Bone marrow (tissue), 2 donors: ENCODE results near the gene SOST.
"Not testable (repeated sequence)": the region's sequence is repeated elsewhere in the genome, so short reads cannot be mapped to it uniquely, and the experiment has no call there.

Experiments used
- DNase-seq, 2 donors: peaks; one replicate each; lab custom pipeline; 2025; lab: John Stamatoyannopoulos, UW

The SOST gene

DNA sequence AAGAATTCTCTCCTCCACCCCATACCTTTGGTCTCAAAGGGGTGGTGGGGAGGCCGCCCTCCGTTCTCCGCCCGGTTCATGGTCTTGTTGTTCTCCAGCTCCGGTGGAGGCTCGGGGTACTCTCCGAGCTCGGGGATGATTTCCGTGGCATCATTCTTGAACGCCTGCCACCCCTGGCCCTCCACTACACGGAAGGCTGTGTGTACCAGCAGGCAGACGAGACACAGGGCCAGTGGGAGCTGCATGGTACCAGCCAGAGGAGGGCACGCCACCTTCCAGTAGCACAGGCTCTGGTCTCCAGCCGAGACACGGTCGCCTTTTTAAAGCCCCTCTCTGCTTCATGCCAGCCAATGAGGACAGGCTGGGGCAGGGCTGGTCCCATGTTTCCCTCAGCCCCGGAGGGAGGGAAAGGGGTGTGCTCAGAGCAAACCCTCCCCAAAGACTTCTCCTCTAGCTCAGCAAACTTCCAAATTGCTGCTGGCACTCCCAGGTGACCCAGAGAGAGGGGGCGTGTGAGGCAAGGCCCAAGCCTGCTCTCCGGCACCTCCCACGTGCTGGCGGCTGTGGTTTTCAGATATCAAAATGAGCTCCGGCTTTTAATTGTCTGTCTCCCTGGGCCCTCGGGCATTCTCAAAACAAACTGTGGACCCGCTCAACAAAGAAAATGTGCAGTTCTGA, at the start of gene SOST:
TSS of gene SOST (minus strand) at position 295 of the 678 bp plus-strand sequence. CDS start at position 245, 50 bp downstream.
- DNase-seq = no peak

DNA sequence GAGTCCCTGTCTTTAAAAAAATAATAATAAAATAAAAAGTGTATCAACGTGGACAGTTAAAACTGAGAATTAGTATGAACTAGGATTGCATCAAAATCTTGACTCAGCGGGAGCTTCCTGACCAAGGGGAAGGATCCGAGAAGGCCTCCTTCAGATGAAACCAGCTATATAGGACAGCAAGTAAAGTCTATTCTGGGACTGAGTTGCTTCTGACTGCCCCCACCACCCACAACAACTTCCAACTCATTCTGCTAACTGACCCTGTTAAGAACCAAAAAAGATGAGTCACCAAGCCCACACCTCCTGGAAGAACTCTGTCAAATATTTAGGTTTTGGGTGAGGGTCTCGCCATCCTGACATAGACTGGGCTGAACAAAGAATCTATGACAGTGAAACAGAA, 49.5 kb upstream of the SOST start:
- DNase-seq = no peak

DNA sequence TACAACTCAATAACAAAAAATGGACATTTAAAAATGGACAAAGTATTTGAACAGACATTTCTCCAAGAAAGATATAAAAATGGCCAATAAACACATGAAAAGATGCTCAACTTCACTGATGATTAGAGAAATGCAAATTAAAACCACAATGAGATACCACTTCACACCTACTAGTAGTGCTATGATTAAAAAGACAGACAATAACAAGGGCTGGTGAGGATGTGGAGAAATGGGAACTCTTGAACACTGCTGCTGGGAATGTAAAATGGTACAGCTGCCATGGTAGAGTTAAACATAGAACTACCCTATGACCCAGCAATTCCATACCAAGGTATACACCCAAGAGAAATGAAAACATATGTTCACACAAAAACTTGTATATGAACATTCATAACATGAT, 46.5 kb upstream of the SOST start:
- DNase-seq = no peak

DNA sequence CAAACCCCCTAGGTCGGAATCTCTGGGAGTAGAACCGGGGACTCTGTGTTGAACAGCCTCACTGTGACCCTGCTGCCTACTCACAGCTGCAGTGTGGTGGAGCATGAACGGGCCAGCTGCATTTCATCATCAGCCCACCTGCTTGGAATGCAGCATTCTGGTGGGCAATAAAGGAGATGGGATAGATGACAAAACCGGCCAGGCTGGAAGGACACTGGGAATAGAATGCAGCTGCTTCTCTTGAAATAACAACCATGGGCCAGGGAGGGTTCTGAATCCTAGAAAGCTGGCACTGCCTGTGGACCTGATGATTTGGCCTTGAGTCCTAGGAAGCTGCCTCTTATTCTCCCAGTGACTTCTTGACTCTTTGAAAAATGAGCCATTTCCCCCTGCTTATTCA, 45.2 kb upstream of the SOST start:
- DNase-seq = no peak

DNA sequence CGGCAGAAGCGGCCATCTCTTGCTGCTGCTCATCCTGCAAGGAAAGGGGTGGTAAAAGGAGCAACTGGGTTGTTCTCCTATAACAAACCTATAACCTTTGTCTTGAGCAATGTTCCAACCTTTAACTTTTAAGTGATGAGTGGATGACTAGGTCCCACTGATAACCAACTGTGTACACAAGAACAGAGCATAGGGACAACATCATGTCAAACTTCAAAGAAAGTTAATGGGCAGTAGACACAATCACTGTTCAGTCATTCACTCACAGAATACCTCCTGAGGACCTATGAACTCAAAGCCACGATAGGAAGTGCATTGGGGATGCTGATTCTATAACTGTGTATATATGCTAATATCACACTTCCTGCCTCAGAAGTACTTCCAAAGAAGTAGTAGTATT, 43.3 kb upstream of the SOST start:
- no peak for DNase-seq

DNA sequence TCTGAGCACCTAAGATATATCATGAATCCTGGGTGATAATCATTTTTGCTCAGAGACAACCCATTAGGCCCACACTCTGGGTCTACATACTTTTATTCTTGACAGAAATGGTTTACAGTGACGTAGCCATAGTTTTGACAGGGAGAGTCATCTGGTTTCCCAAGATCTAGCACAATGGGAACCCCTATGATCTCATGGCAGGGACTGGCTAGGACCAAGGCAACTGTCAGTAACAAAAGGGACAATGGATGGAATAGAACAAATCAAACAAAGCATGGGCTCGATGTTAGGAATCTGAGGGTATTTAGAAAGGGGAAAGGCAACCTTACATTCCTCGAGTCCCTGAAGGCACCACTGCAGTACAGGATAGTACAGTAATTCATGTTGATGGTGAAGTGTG, 42.1 kb upstream of the SOST start:
- DNase-seq = no peak

DNA sequence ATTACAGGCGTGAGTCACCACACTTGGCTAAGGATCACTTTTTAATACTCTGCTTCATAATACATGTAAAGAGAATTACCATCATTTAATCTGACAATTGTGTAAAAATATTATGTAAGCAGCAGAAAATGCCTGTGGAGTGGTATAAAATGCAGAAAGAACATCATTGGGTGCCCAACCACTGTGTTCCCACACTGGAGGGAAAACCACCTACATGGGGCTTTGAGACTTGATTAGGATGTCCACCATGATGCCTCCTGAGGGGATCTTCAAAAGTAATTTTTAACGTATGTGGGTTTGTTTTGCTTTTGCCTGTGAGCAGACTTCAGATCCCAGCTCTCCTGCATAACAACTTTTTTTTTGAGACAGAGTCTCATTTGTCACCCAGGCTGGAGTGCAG, 40.5 kb upstream of the SOST start:
- no peak for DNase-seq

DNA sequence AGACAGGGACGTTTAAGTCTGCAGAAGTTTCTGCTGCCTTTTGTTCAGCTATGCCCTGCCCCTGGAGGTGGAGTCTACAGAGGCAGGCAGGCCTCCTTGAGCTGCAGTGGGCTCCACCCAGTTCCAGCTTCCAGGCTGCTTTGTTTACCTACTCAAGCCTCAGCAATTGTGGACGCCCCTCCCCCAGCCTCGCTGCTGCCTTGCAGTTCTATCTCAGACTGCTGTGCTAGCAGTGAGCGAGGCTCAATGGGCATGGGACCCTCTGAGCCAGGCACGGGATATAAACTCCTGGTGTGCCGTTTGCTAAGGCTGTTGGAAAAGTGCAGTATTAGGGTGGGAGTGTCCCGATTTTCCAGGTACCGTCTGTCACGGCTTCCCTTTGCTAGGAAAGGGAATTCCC, 39.4 kb upstream of the SOST start:
- not testable (repeated sequence) for DNase-seq

DNA sequence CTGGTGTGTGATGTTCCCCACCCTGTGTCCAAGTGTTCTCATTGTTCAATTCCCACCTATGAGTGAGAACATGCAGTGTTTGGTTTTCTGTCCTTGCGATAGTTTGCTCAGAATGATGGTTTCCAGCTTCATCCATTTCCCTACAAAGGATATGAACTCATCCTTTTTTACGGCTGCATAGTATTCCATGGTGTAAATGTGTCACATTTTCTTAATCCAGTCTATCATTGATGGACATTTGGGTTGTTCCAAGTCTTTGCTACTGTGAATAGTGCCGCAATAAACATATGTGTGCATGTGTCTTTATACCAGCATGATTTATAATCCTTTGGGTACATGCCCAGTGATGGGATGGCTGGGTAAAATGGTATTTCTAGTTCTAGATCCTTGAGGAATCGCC, 34.1 kb upstream of the SOST start:
- DNase-seq = not testable (repeated sequence)

DNA sequence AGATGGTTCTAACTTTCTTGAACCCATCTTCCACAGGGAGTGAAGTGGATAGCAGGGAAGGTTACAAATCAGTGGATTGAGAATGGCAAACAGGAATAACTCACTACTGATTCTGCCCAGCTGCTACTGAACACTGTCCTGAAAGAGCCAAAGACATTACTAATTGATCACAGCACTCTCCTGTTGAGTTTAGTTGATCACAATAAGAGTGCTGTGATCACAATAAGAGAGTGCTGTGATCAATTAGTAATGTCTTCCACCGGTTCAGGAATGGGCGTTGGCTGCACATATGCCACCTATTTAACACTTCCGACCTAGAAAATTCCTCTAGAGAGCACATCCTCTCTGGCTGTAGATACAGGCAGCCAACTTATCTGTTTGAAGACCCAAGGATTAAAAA, 33.0 kb upstream of the SOST start:
- no peak for DNase-seq

DNA sequence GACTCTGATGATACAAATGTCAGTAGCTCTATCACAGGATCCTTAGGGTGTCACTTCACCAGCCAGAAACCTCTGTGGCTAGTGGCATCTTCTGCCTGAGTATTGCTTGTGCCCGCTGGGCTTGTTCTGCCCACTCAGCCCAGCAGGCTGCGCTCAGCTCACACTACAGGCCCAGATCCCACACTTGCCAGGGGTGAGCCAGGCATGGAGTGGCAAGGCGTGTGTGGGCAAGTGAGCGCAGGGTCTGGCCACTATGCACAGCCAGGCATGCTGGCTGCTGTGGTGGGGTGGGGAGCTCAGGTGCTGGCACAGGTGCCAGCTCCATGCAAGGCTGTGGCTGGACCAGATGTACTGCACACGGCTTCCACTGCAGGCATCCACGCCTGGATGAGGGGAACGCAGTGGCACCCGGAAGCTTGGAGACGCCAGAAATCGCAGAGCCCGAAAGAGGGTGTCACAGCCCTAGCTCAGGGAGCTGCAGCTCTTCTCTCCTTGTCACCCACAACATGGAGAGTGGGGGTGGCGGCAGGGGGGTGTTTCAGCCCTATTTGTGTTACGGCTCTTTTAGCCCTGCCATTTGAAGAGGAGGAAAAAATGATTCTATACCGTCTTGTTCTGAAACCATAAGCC, 31.8 kb upstream of the SOST start:
- DNase-seq = no peak

DNA sequence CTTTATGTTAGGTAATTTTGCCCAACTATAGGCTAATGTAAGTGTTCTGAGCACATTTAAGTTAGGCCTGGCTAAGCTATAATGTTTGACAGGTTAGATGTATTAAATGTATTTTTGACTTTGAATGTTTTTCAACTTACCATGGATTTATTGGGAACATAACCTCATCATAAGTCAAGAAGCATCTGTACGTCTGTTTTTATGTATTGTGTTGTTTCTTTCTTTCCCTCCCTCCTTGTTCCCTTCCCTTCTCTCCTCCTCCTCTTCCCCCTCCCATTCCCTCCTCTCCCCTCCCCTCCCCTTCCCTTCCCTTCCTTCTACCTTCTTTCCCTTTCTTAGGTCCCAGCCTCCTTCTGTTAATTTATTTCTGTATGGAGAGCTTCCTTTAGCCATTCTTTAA, 30.9 kb upstream of the SOST start:
- no peak for DNase-seq

DNA sequence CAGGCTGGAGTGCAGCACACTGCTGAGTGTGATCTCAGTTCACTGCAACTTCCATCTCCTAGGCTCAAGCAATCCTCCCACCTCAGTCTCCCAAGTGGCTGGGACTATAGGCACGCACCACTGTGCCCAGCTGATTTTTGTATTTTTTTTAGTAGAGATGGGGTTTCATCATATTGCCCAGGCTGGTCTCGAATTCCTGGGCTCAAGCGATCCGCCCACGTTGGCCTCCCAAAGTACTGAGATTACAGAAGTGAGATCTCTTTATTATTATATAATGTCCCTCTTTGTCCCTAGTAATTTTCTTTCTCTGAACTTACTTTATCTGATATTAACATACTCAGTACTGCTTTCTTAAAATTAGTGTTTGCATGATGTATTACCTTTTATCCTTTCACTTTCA, 29.9 kb upstream of the SOST start:
- no peak for DNase-seq

DNA sequence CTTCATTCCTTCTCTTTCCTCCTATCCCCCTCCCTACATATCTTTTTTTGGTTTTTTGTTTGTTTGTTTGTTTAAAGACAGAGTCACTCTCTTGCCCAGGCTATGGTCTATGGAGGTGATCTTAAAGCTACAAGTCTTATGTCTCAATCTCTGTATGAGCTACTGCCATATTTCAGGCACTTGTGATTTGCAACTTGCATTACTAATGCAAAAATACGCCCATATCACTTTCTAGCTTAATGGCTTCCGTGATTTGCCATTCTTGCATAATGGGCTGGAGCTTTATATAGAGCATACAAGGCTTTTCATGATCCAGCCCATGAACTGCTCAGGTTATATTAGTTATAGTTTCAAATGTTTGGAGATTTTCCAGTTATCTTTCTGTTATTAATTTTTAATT, 29.1 kb upstream of the SOST start:
- no peak for DNase-seq

DNA sequence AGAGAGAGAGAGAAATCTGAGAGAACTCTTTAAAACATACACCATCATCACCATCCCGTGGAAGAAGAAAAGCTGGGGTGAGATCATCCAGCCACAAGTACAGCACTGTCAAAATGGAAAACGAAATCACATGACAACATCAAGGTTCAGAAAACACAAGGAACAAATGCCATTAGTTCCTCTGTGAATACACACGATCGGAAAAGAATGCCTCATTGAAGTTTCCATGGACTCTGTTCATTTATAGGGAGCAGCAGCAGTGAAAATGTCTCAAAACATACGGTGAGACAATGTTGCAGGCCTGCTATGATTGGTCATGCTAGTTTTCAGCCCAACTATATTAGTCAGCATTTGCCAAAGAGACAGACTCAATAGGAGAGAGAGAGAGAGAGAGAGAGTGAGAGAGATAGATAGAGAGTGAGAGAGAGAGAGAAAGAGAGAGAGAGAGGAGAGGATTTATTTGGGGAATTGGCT, 26.1 kb upstream of the SOST start:
- DNase-seq = no peak

DNA sequence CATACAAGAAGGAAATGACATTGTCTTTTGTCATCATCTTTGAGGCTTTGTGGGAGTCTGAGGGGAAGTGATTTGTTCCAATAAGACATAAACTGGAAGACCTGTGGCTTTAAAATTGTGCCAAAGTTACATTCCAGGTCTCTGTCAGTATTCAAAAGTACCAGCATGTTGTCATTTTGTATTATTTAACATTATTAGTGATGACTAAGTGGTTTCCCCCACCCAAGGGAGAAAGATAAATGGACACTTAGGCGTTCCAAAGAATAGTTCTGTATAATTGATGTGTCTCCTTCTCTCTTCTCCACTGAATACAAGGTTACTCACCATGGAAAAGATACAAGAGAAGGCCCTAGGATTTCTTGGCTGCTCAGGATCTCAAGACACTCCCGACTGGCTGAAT, 25.5 kb upstream of the SOST start:
- DNase-seq = no peak

DNA sequence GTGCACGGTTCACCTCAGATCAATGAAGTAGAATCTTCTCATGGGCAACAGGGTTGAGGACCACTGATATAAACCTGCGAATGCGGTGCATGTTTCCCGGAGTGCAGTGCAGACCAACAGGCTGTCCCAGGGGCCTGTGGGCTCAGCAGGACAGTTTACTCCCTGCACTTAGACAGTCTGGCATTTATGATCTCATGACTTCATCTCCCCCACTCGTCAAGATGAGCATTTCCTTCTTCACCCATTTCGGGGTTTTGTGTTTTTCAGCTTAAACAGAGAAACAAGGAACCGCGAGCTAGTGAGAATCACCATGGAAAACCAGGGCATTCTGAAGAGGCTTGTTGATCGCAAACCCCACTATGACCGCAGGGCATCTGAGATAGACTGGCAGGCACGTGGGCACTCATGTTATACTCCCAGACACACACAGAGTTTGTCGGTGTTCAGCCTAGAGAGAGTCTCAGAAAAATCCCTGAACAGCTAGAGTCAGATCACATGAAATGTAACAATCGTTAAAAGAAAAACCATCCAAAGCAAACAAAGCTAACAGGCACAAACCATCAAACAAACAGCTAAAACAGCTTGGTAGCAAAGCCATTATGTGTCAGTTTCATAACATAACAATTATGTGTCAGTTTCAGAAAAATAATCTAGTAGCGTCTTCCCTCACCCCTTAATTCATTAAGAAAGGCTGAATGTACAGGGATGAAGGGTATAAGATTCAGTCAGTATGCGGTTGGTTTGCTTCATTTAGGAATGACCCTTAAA, 24.5 kb upstream of the SOST start:
- no peak for DNase-seq

DNA sequence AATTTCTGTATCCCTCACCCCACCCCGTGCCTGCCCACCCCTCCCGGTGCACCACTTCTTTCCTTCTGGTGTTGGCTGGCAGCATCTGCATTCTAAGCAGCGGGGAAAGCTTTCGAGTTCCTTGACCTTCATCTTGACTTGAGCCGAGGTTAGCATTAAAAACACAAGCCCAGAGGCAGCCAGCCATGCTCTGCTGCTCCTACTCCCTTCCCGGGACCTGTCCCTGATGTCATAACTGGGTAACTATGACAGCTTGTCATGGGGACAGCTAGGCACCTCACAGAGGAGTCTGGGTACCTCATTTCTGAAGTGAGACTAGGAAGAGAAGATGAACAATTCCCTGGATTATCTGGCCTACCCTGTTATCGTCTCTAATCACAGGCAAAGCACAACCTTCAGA, 21.5 kb upstream of the SOST start, which contains the start of gene CFAP97D1:
TSS of gene CFAP97D1 (plus strand) at position 301 of the 400 bp plus-strand sequence. CDS start at position 329, 28 bp downstream.
- no peak for DNase-seq

DNA sequence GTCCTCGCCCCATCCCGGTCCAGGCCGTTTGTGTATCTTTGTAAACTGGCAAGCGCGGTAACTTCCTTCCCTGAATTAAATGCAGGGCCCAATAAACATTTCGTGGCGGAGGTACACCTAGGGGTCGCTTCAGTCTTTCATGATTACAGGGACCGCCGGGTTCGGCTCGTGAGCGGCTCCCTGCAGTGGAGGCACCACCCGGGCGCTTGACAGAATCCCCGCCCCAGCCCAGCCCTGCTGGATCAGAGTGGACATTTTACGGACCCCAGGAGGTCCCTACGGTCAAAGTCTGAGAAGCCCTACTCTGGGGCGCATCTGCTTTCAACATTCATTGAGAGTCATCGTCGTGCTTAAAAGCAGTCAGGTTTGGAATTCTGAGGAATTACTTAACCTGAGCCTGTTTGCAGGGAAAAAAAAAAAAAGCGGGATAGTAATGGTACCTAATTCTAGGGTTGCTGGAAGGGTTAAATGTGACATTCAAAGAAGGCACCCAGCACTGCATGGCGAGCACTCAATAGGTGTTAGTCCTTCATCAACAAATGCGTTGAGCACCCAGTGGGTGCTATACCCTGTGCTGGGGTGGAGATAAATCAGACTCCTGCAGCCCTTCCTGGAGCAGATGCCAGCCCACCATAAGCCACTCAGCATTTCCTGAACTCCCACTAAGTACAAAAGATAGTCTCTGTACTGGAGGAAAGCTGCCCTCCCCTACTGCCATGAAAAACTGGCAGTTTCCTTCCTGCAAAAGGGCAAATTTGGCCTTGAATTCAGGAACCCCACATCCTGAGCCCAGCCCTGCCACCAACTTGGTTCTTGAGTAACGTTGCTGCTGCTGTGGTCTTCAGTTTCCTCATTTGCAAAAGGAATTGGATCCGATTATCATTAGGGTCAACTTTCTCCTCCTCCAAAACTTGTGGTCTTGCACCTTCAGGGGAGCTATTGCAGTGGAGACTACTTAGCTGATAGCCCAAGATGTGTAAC, 20.8 kb upstream of the SOST start:
- no peak for DNase-seq

DNA sequence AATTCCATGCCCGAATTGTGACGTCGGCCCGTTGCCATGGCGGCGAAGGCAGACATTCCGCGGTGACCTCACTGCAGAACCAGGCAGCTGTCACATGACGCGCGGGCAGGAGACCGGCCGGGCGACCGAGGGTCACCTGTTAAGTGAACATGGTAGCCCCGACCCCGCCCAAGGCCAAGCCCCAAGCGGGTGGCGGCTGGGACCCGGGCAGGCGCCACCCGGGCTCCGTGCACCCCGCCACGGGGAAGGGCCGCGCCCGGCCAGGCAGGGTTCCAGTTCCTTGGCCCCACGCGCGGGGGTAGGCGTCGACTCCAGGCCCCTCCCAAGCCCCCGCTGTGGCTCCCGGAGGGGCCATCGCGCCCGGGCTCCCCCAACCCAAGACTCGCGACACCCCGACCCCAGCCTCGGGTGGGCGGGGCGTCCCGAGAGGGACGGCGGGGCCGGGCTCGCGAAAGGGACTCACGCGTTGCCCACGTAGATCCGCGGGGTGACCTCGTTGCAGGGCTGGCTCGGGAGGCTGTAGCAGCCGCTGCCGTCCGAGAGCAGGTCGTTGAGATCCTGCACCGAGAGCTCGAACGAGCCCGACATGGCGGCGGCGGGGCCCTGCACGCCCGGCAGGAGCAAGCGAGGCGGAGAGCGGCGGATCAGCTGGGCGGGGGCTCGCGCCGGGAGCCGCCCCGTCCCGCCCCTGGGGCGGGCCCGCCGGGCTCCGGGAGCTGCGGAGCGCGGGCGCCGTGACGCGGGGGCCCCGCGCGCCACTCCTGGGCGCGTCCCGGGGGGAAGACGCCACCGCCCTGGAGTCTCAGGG, 19.9 kb upstream of the SOST start, which contains the start of gene DUSP3:
TSS of gene DUSP3 (minus strand) at position 641 of the 808 bp plus-strand sequence. CDS start at position 588, 53 bp downstream.
- peak; percentile 18 to 71 for DNase-seq
